ENCODE measurements around the gene PPARG. TPM values are rescaled to one million over a fixed set of nuclear protein-coding genes. Genes with fewer than 3 reads are reported as not detected.
A peak's percentile ranks its signal among the peaks of the same experiment; 100 is the strongest.
"Not testable (repeated sequence)": the region's sequence is repeated elsewhere in the genome, so short reads cannot be mapped to it uniquely, and the experiment has no call there.

PPARG gene
- total RNA-seq, 2 donors from 2014 or later, result 1.4 to 1.9 TPM

GRCh38 chr3:12444582-12445471 is 156.0 kb downstream of the PPARG start:
- no peaks in the 10 kb centered on the region for H3K9me3 Mint-ChIP-seq
- no peak for ATAC-seq (replicated peaks in 1 of 2)
- no peak overlapping the region for H3K27ac Mint-ChIP-seq
- H3K4me1 Mint-ChIP-seq (ENCODE audit: low read depth), result no peaks in the 10 kb centered on the region
- peaks cover 29% of the 10 kb centered on the region for H3K27me3 Mint-ChIP-seq (ENCODE audit: low read depth)
- no peaks in the 10 kb centered on the region for H3K36me3 Mint-ChIP-seq (ENCODE audit: insufficient read depth in 2 of 2)
- DNase-seq, result no peak
- H3K4me3 Mint-ChIP-seq, result no peak overlapping the region

- DNase-seq (no peak), ATAC-seq (replicated peaks in 1 of 2) (no peak)
- no peaks in the 10 kb centered on the region for H3K4me1 Mint-ChIP-seq (ENCODE audit: low read depth)
Measured at GRCh38 chr3:12445523-12446240, 156.8 kb downstream of the PPARG start.

DNA sequence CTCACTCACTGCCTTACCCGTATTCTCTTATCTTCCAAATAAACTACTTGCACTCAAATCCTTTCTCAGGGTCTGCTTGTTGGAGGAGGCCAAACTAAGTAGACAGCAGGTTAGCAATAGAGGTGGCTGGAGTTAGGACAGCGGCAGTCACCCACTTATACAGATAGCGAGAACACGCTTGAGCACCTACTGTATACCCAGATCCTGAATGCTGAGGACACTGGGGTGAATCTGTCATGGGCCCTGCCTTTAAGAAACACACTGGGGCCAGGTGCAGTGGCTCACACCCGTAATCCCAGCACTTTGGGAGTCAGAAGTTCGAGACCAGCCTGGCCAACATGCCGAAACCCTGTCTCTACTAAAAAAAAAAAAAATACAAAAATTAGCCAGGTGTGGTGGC is 157.4 kb downstream of the PPARG start:
- Mint-ChIP-seq H3K36me3 (ENCODE audit: insufficient read depth in 2 of 2) (no peaks in the 10 kb centered on the region), H3K27ac (no peak overlapping the region), H3K4me1 (ENCODE audit: low read depth) (no peaks in the 10 kb centered on the region), H3K4me3 (no peak overlapping the region), H3K27me3 (ENCODE audit: low read depth) (peaks cover 29% of the 10 kb centered on the region), H3K9me3 (no peaks in the 10 kb centered on the region)
- no peak for ATAC-seq (replicated peaks in 1 of 2)
- no peak for DNase-seq

More at GRCh38 chr3:12445523-12446240, 156.8 kb downstream of the PPARG start:
- H3K9me3 Mint-ChIP-seq, result no peaks in the 10 kb centered on the region
- peaks cover 29% of the 10 kb centered on the region for H3K27me3 Mint-ChIP-seq (ENCODE audit: low read depth)
- H3K27ac Mint-ChIP-seq, result no peak overlapping the region
- no peak overlapping the region for H3K4me3 Mint-ChIP-seq
- H3K36me3 Mint-ChIP-seq (ENCODE audit: insufficient read depth in 2 of 2), result no peaks in the 10 kb centered on the region

DNA sequence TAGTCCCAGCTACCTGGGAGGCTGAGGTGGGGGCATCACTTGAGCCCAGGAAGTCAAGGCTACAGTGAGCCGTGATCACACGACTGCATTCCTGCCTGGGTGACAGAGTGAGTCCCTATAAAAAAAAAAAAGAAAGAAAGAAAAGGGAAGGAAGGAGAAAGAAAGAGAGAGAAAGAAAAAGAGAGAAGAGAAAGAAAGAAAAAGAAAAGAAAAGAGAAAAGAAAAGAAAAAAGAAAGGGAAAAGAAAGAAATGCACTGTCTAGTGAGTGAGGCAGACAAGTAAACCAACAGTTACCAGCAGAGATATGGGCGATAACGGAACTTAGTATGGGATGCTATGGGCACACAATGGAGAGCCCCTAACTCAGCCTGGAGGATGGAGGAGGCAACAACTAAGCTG is 158.2 kb downstream of the PPARG start:
- H3K27ac Mint-ChIP-seq, result no peak overlapping the region
- no peaks in the 10 kb centered on the region for H3K4me1 Mint-ChIP-seq (ENCODE audit: low read depth)
- H3K9me3 Mint-ChIP-seq, result no peaks in the 10 kb centered on the region
- DNase-seq, result no peak
- no peak for ATAC-seq (replicated peaks in 1 of 2)
- H3K36me3 Mint-ChIP-seq (ENCODE audit: insufficient read depth in 2 of 2), result no peaks in the 10 kb centered on the region
- peaks cover 29% of the 10 kb centered on the region for H3K27me3 Mint-ChIP-seq (ENCODE audit: low read depth)
- no peak overlapping the region for H3K4me3 Mint-ChIP-seq

- peaks cover 18% of the 10 kb centered on the region for H3K27me3 Mint-ChIP-seq (ENCODE audit: low read depth)
- not testable (repeated sequence) for H3K9me3 Mint-ChIP-seq; H3K4me3 Mint-ChIP-seq; H3K36me3 Mint-ChIP-seq (ENCODE audit: insufficient read depth in 2 of 2); H3K4me1 Mint-ChIP-seq (ENCODE audit: low read depth); DNase-seq; ATAC-seq (replicated peaks in 1 of 2); H3K27ac Mint-ChIP-seq
Measured at GRCh38 chr3:12448404-12449202, 159.7 kb downstream of the PPARG start.

- Mint-ChIP-seq H3K4me1 (ENCODE audit: low read depth) (peaks cover 10% of the 10 kb centered on the region), H3K9me3 (no peaks in the 10 kb centered on the region), H3K27ac (no peak overlapping the region), H3K4me3 (no peak overlapping the region), H3K36me3 (ENCODE audit: insufficient read depth in 2 of 2) (no peaks in the 10 kb centered on the region), H3K27me3 (ENCODE audit: low read depth) (peaks cover 7% of the 10 kb centered on the region)
- DNase-seq, result no peak
- no peak for ATAC-seq (replicated peaks in 1 of 2)
Measured at GRCh38 chr3:12449889-12450682, 161.2 kb downstream of the PPARG start.

- H3K9me3 Mint-ChIP-seq, result no peaks in the 10 kb centered on the region
Measured at GRCh38 chr3:12451481-12451880, 162.6 kb downstream of the PPARG start.

GRCh38 chr3:12451960-12452359 is 163.1 kb downstream of the PPARG start:
- no peak for ATAC-seq (replicated peaks in 1 of 2)
- Mint-ChIP-seq H3K4me3 (no peak overlapping the region), H3K27me3 (ENCODE audit: low read depth) (no peaks in the 10 kb centered on the region), H3K36me3 (ENCODE audit: insufficient read depth in 2 of 2) (no peaks in the 10 kb centered on the region), H3K9me3 (no peaks in the 10 kb centered on the region), H3K27ac (no peak overlapping the region), H3K4me1 (ENCODE audit: low read depth) (peaks cover 10% of the 10 kb centered on the region)
- no peak for DNase-seq

More at GRCh38 chr3:12451481-12451880, 162.6 kb downstream of the PPARG start:
- Mint-ChIP-seq H3K27ac (no peak overlapping the region), H3K36me3 (ENCODE audit: insufficient read depth in 2 of 2) (no peaks in the 10 kb centered on the region), H3K27me3 (ENCODE audit: low read depth) (no peaks in the 10 kb centered on the region), H3K4me1 (ENCODE audit: low read depth) (peaks cover 10% of the 10 kb centered on the region), H3K4me3 (no peak overlapping the region)
- ATAC-seq (replicated peaks in 1 of 2) (no peak), DNase-seq (no peak)

DNA sequence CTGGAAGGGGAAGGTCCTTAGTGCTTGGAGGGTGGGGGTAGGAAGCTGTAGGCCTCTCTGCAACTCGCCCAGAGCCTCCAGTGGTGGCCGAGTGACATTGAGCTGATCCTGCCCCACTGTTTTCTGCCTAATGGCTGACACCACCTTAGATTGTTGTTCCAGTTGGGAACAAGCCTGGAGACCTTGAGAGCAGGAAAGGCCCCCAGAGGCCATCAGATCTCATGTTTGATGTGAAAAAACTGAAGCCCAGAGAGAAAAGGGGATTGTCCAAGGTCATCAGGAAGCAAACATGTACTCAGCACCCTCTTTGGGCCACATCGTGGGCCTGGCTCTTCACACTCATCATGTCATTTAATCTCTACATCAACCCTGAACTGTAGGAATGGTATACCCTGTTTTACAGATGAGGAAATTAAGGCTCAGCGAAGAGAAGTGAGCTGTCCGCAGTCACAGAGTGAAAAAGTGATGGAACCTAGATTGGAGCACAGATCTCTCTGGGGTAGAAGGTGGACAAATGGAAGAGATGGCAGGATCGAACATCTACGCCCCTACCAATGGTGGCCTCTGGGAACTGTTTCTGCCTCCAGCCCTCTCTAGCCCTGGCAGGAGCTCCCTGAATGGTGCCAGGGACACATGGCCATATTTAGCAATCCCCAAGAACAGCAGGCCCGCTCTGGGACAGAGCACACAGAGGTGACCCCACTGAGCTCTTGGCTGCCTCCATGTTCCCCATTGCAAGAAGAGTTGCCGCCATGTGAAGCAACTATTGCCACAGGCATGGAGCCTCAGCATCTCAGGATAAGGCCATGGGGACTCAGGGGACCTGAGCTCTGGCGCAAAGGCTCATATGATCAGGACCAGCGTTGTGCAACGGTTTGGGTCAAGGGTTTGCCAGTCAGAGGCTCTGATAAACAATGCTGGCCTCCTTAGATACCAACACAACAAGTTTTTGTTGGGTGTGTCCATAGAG is 163.8 kb downstream of the PPARG start:
- H3K36me3 Mint-ChIP-seq (ENCODE audit: insufficient read depth in 2 of 2), result no peaks in the 10 kb centered on the region
- H3K4me1 Mint-ChIP-seq (ENCODE audit: low read depth), result peaks cover 10% of the 10 kb centered on the region
- ATAC-seq (replicated peaks in 1 of 2) (no peak), DNase-seq (no peak)
- H3K27me3 Mint-ChIP-seq (ENCODE audit: low read depth), result no peaks in the 10 kb centered on the region
- H3K27ac Mint-ChIP-seq, result no peak overlapping the region
- H3K4me3 Mint-ChIP-seq, result no peak overlapping the region
- H3K9me3 Mint-ChIP-seq, result no peaks in the 10 kb centered on the region

DNA sequence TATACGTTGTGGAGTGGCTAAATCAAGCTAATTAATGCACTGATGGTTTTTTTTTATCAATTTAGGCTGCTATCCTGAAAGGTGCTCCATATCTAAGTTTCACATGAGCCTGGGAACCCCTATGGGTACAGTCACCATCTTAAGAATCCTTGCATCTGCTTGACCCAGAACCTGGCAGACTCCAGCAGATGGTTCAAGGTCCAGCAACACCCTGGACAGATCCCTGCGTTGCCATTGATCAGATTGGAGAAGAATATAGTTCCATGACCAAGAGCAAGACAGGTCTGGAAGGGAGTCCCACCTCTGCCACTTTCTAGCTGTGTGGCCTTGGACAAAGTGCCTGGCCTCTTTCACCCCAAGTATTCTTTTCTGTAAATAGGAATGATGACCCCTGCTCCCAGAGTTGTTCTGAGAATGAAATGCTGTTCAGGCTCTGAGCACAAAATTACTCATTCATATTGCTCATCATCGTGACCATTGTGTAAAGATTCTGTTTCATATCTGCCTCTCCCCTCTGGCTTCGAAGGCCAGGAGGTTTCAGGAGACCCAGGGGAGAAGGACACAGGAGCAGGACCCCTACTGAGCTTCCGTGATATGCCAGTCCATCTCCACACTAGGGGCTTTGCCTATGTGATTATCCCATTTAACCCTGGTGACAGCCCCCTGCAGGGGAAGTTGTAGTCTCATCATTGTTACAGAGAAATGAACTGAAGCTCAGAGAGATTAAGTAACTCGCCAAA is 165.4 kb downstream of the PPARG start:
- no peaks in the 10 kb centered on the region for H3K36me3 Mint-ChIP-seq (ENCODE audit: insufficient read depth in 2 of 2)
- H3K4me3 Mint-ChIP-seq, result peak overlapping the region in 1 of 2 donors; percentile 27
- peak; percentile 32 to 70 for ATAC-seq (replicated peaks in 1 of 2)
- H3K9me3 Mint-ChIP-seq, result no peaks in the 10 kb centered on the region
- H3K4me1 Mint-ChIP-seq (ENCODE audit: low read depth), result peaks cover 10% of the 10 kb centered on the region
- no peak overlapping the region for H3K27ac Mint-ChIP-seq
- DNase-seq, result no peak
- no peaks in the 10 kb centered on the region for H3K27me3 Mint-ChIP-seq (ENCODE audit: low read depth)

- no peaks in the 10 kb centered on the region for H3K36me3 Mint-ChIP-seq (ENCODE audit: insufficient read depth in 2 of 2)
- no peaks in the 10 kb centered on the region for H3K9me3 Mint-ChIP-seq
- ATAC-seq (replicated peaks in 1 of 2), result peak in 1 of 2 donors; percentile 46
- no peak overlapping the region for H3K27ac Mint-ChIP-seq
- H3K27me3 Mint-ChIP-seq (ENCODE audit: low read depth), result no peaks in the 10 kb centered on the region
- peaks cover 10% of the 10 kb centered on the region for H3K4me1 Mint-ChIP-seq (ENCODE audit: low read depth)
- H3K4me3 Mint-ChIP-seq, result peak overlapping the region in 1 of 2 donors; percentile 27
- DNase-seq, result no peak
Measured at GRCh38 chr3:12454816-12455121, 165.9 kb downstream of the PPARG start.
